Esophagus muscularis mucosa (tissue), 4 donors: ENCODE data around the gene AGA. TPM values are rescaled to one million over a fixed set of nuclear protein-coding genes. Genes with fewer than 3 reads are reported as not detected.

ENCODE experiments used
- DNase-seq: peaks from one replicate; pipeline ENCODE4 v3.0.0-alpha.2; 2017; ENCODE audit errors: extremely low spot score
- H3K27ac ChIP-seq, 4 donors: fragments of 200-600 bp; sonication (generic); replicated peaks in 1 of 4; 1 replicate in 3 of 4; 2 replicates in 1 of 4; pipeline ENCODE4 v1.5.1; 2016 to 2019; ENCODE audit warnings: mild to moderate bottlenecking in 1 of 4
- H3K27me3 ChIP-seq, 4 donors: fragments of 200-600 bp; sonication (generic); one replicate each; pipeline versions ENCODE4 v1.5.1 to v1.6.0; 2016 to 2019
- H3K36me3 ChIP-seq, 4 donors: fragments of 200-600 bp; sonication (generic); one replicate each; pipeline ENCODE4 v1.5.1; 2016 to 2019
- H3K4me1 ChIP-seq, 4 donors: fragments of 200-600 bp; sonication (generic); one replicate each; pipeline ENCODE4 v1.5.1; 2016 to 2019
- H3K4me3 ChIP-seq, 4 donors: fragments of 200-600 bp; sonication (generic); 1 replicate in 2 of 4; 2 replicates in 2 of 4; pipeline ENCODE4 v1.5.1; 2016 to 2019; ENCODE audit warnings: mild to moderate bottlenecking in 4 of 4, moderate library complexity in 1 of 4
- H3K9me3 ChIP-seq, 4 donors: fragments of 200-600 bp; sonication (generic); 1 replicate in 3 of 4; 2 replicates in 1 of 4; pipeline ENCODE4 v1.5.1; 2016 to 2019
- EP300 ChIP-seq: sonication (generic); formaldehyde crosslinking; IDR thresholded peaks from one replicate; pipeline ENCODE4 v1.6.1; 2017; ENCODE audit warnings: antibody characterized with exemption
- POLR2A ChIP-seq: fragments of 450-650 bp; IDR thresholded peaks from one replicate; pipeline ENCODE4 v1.6.1; 2017; ENCODE audit warnings: antibody characterized with exemption, moderate library complexity, mild to moderate bottlenecking, low read depth
- POLR2AphosphoS5 ChIP-seq, 2 donors: sonication (generic); formaldehyde crosslinking; IDR thresholded peaks; one replicate each; pipeline ENCODE4 v1.6.1; 2017; ENCODE audit warnings: antibody characterized with exemption in 2 of 2
- WGBS: methylation state at CpG from one replicate; pipeline ENCODE4 v1.1.5; 2018; 5-methylcytosine and 5-hydroxymethylcytosine counted together
- intact Hi-C: fragments of 100-400 bp; cut with DNase I; formaldehyde crosslinking; loops from one replicate; pipeline ENCODE4 v1.15.1; 2023
- total RNA-seq, 4 donors: library from RNA; depleted of rRNA; stranded (reverse); fragments of >200 nt; gene quantifications; one replicate each; pipeline versions ENCODE4 v1.1.0 to v1.2.1, GENCODE V29; 2016
- TF ChIP-seq, protein P1 (sequence below), 3 experiments: fragments of 200-600 bp in 2 of 3; fragments of 450-650 bp in 1 of 3; sonication (generic) in 2 of 3; IDR thresholded peaks; one replicate each; pipeline ENCODE4 v1.5.1; 2017 to 2019; ENCODE audit warnings: antibody characterized with exemption in 3 of 3, mild to moderate bottlenecking in 2 of 3, moderate library complexity in 1 of 3

The AGA gene
- total RNA-seq, 4 donors from 2014 or later: 7.5 to 17.4 (median 9.7) TPM

DNA sequence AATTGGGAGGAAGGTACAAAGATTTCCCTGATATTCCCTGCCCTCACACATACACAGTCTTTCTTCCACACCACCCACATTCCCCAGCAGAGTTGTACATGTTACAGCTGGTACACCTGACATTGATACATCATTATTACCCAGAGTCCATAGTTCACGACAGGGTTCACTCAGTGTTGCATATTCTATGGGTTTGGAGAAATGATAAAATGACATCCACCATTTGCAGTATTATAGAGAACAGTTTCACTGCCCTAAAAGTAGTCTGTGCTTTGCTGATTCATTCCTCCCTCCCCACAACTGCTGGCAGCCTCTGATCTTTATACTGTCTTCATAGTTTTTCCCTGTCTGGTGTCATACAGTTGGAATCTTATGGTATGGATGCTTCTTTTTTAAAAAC lies 15.0 kb downstream of the AGA start:
- intact Hi-C loops: no loop called here
- no peak overlapping the region for H3K27ac ChIP-seq
- no peak for DNase-seq
- no peaks in the 10 kb centered on the region for H3K9me3 ChIP-seq
- H3K4me1 ChIP-seq: no peaks in the 10 kb centered on the region
- H3K27me3 ChIP-seq: no peaks in the 10 kb centered on the region
- peaks cover 0 to 22% (median 10%) of the 10 kb centered on the region in 4 donors for H3K36me3 ChIP-seq
- H3K4me3 ChIP-seq: no peak overlapping the region
- 29% methylated on average over 1 of the region's 1 CpG for WGBS
- TF ChIP-seq POLR2AphosphoS5 (IDR thresholded peaks at IDR 0.05) (no peak), POLR2A (no peak), EP300 (no peak)
- TF ChIP-seq, protein P1, sequence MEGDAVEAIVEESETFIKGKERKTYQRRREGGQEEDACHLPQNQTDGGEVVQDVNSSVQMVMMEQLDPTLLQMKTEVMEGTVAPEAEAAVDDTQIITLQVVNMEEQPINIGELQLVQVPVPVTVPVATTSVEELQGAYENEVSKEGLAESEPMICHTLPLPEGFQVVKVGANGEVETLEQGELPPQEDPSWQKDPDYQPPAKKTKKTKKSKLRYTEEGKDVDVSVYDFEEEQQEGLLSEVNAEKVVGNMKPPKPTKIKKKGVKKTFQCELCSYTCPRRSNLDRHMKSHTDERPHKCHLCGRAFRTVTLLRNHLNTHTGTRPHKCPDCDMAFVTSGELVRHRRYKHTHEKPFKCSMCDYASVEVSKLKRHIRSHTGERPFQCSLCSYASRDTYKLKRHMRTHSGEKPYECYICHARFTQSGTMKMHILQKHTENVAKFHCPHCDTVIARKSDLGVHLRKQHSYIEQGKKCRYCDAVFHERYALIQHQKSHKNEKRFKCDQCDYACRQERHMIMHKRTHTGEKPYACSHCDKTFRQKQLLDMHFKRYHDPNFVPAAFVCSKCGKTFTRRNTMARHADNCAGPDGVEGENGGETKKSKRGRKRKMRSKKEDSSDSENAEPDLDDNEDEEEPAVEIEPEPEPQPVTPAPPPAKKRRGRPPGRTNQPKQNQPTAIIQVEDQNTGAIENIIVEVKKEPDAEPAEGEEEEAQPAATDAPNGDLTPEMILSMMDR (IDR thresholded peaks at IDR 0.05): no peak

DNA sequence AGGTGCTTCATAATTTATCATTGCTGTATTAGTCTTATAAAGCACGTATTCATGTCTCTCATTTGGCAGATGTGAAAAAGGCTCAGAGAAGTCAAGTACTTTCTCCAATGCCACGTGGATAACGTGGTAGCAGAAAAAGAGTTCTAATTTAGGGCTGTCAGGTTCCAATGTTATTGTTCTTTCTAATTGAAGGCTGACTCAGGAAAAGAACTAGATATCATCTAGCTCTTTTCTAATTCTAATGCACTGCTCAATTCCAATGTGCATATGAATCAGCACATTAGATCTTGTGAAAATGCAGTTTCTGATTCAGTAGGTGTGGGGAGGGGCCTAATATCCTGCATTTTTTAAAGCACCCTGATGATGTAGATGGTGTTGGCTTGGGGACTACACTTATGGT lies 22.8 kb downstream of the AGA start:
- Histone ChIP-seq H3K27ac (no peak overlapping the region), H3K4me1 (no peaks in the 10 kb centered on the region), H3K4me3 (no peak overlapping the region), H3K27me3 (no peaks in the 10 kb centered on the region), H3K9me3 (peaks cover 0 to 9% (median 4%) of the 10 kb centered on the region in 4 donors), H3K36me3 (no peaks in the 10 kb centered on the region)
- intact Hi-C loops: no loop called here
- TF ChIP-seq POLR2AphosphoS5 (IDR thresholded peaks at IDR 0.05) (no peak), EP300 (no peak), POLR2A (no peak)
- TF ChIP-seq, protein P1 (IDR thresholded peaks at IDR 0.05): no peak
- WGBS: 80% methylated on average over 3 of the region's 3 CpGs
- DNase-seq: no peak

DNA sequence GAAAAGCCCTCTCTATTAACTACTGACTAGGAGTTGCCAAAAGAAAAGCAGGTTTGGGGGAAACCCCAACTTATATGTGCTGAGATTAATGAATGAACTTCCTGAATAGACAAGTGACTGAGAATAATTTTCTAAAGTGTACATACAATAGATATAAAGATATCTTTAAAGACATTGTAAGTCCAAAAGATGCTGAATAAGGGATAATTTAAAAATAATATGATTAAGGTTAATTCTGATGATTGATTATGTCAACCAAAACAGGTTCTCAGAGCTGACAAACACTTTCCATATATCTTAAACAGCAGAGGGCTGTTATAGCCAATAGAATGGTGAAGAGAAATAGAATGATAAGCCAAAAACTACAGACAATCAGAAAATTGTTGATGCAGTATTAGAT lies 28.6 kb downstream of the AGA start:
- H3K9me3 ChIP-seq: peaks cover 0 to 9% (median 0%) of the 10 kb centered on the region in 4 donors
- H3K4me1 ChIP-seq: no peaks in the 10 kb centered on the region
- no peak overlapping the region for H3K27ac ChIP-seq
- H3K36me3 ChIP-seq: no peaks in the 10 kb centered on the region
- no peak for DNase-seq
- TF ChIP-seq, protein P1 (IDR thresholded peaks at IDR 0.05): no peak
- TF ChIP-seq POLR2AphosphoS5 (IDR thresholded peaks at IDR 0.05) (no peak), POLR2A (no peak), EP300 (no peak)
- no peak overlapping the region for H3K4me3 ChIP-seq
- no peaks in the 10 kb centered on the region for H3K27me3 ChIP-seq
- intact Hi-C loops: no loop called here

DNA sequence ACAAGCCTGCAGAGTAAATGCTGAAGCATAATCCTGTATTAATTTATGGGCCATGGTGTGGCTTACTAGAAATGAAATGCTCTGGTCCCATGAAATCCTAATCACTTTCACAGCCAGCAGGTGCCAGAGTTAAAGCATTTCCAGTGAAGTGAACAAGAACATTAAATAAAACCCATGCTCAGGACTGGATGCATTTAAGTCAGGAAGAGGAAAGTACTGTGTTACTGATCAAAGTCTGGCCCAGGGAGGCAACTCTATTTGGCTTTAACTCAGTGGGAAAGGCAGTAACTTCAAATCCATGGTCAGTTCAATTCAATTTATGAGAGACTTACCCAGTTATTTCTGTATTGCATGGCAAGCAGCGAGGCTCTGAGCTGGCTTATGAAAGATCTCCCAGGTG lies 29.2 kb downstream of the AGA start:
- H3K36me3 ChIP-seq: no peaks in the 10 kb centered on the region
- no peak for TF ChIP-seq EP300
- no peak for TF ChIP-seq POLR2AphosphoS5 (IDR thresholded peaks at IDR 0.05)
- TF ChIP-seq, protein P1 (IDR thresholded peaks at IDR 0.05): no peak
- no peak for TF ChIP-seq POLR2A
- H3K4me3 ChIP-seq: no peak overlapping the region
- no peaks in the 10 kb centered on the region for H3K27me3 ChIP-seq
- peaks cover 0 to 9% (median 0%) of the 10 kb centered on the region in 4 donors for H3K9me3 ChIP-seq
- DNase-seq: no peak
- H3K27ac ChIP-seq: no peak overlapping the region
- intact Hi-C loops: no loop called here
- H3K4me1 ChIP-seq: no peaks in the 10 kb centered on the region
- 91% methylated on average over 1 of the region's 1 CpG for WGBS

DNA sequence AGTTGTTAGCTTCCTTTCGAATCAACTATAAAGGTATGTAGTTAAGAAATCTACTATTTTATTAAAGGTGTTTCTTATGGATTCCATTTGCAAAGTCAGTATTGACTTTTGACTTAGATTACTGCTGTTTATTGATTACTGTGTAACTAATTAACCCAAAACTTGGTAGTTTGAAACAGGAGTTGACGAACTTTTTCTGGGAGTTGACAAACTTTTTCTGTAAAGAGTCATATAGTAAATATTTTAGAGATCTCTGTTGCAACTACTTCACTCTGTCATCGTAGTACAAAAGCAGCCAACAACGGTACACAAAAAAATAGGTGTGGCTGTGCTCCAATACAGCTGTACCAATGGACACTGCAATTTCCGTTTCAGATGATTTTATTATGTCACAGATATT lies 30.2 kb downstream of the AGA start:
- H3K36me3 ChIP-seq: no peaks in the 10 kb centered on the region
- TF ChIP-seq POLR2A (no peak), EP300 (no peak), POLR2AphosphoS5 (IDR thresholded peaks at IDR 0.05) (no peak)
- TF ChIP-seq, protein P1 (IDR thresholded peaks at IDR 0.05): no peak
- no peaks in the 10 kb centered on the region for H3K27me3 ChIP-seq
- DNase-seq: no peak
- peaks cover 0 to 9% (median 0%) of the 10 kb centered on the region in 4 donors for H3K9me3 ChIP-seq
- H3K4me3 ChIP-seq: no peak overlapping the region
- intact Hi-C loops: no loop called here
- WGBS: 75% methylated on average over 5 of the region's 5 CpGs
- no peaks in the 10 kb centered on the region for H3K4me1 ChIP-seq
- no peak overlapping the region for H3K27ac ChIP-seq
